Measurements from ENCODE around the gene SNTG2.

The SNTG2 gene

DNA sequence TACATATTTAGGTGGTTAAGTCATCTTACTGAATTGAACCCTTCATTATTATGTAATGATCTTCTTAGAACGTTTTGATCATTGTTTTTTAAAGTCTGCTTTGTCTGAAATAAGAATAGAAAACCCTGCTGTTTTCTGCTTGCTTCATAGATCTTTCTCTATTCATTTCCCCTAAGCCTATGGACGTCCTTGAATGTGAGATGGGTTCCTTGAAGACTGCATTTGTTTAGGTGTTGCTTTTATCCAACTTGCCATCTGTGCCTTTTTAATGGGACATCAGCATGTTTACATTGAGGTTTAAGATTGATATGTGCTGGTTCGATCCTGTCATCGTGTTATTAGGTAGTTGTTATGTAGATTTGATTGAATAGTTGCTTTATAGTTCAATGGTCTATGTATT, 95.4 kb downstream of the SNTG2 start:
- no peak for DNase-seq (ENCODE audit: extremely low read depth in 1 of 2, low read depth in 1 of 2)

DNA sequence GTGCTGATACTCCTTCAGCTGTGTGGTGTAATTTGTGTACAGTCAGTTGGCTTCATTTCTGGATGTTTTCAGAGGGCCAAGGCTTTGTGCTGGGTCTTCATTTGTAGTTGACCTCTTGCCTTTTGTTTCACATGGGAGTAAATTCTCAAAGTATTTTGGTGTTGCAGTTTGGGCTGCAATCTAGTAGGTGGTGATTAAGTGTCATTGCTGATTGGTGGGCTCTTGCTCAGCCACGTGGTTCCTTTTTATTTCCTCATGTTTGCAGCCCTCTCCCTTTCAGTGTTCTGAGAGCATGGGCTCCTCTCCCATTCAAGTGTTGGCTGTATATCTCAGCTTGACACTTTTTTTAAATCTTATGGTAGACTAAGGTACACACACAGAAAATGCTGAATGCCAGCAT, 96.8 kb downstream of the SNTG2 start:
- no peak for DNase-seq (ENCODE audit: extremely low read depth in 1 of 2, low read depth in 1 of 2)

DNA sequence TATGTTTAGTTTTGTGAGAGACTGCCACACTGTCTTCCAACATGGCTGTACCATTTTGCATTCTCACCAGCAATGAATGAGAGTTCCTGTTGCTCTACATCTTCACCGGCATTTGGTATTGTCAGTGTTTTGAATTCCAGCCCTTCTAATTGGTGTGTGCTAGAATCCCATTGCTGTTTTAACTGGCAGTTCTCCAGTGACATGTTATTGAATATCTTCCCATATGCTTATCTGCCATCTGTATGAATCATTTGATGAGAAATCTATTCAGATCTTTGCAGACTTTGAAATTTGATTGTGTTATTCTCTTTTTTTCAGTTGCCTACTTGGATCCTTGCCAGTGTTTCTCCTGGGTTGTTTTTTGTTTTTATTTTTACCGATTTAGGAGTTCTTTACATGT, 99.0 kb downstream of the SNTG2 start:
- no peak for DNase-seq (ENCODE audit: extremely low read depth in 1 of 2, low read depth in 1 of 2)

GRCh38 chr2:1051075-1051474, 100.4 kb downstream of the SNTG2 start:
- no peak for DNase-seq (ENCODE audit: extremely low read depth in 1 of 2, low read depth in 1 of 2)

DNA sequence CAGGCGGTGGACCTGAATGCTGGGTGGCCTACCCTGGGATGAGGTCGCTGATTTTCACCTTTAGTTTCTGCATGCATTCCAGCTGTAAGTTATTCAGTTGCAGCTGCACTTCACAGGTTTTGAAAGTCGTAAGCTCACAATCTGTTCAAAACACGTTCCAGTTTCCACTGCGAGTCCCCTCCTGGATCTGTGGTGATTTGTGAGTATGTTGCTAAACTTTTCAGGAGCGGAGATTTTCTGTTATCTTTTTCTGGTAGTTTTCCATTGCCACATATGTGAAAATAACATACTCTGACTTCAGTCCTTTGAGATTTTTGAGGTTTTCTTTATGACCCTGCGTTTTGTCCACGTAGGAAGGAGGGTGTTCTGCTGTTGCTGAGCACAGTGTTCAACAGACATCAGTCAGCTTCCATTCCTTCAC, 102.1 kb downstream of the SNTG2 start:
- no peak for DNase-seq (ENCODE audit: extremely low read depth in 1 of 2, low read depth in 1 of 2)

DNA sequence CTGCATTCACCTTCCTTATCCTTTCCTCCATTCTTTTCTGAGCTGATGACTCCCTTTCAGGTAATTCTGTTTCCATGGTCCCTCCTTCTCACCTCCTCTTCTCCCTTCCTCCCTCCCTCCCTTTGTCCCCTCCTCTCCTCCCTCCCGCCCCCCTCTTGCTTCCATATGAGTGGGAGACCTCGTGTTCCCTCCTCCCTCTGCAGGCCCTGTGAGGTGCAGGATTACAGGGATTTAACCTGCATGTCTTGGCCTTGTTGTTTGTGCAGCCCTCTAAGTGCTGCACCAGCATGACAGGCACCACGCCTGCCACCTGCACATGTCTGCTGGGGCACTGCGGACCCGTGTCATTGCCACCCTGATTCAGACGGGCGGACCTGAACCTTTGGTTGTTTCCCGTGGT, 103.1 kb downstream of the SNTG2 start:
- no peak for DNase-seq (ENCODE audit: extremely low read depth in 1 of 2, low read depth in 1 of 2)

GRCh38 chr2:1054399-1054798, 103.8 kb downstream of the SNTG2 start:
- DNase-seq (ENCODE audit: extremely low read depth in 1 of 2, low read depth in 1 of 2): no peak

- DNase-seq (ENCODE audit: extremely low read depth in 1 of 2, low read depth in 1 of 2): no peak
Measured at GRCh38 chr2:1055014-1055595, 104.5 kb downstream of the SNTG2 start.

DNA sequence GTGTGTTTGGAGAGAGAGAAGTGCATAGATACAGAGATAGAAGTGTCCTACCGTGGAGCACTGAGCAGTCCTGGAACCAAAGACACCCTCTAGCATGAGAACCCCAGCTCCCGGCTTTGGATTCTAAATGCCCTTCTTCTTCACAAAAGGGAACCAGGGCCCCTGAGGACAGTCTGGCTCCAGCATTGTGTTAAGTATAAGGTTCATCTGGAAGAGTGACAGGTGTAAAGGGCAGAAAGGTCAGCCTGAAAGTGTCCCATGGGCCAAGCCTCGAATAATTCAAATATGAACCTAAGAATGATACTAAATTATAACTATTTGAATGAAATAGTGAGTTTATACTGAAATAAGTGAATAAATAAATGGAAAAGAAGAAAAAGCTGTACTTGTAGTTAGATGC, 109.7 kb downstream of the SNTG2 start:
- no peak for DNase-seq (ENCODE audit: extremely low read depth in 1 of 2, low read depth in 1 of 2)

DNA sequence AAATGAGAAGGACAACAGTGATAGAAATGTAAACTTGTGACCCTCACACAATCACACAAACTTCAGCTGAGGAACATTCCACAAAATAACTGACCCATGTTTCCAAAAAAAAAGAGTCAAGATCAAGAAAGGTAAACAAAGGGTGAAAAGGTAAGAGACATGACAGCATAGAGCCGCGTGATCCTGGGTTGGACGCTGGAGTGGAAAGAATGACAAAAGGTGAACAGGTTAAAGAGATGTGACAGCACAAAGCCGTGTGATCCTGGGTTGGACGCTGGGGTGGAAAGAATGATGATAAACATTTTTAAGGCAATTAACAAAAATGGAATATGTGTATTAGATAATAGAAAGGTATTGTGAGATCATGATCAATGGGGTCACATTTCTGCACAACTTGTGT, 110.3 kb downstream of the SNTG2 start:
- no peak for DNase-seq (ENCODE audit: extremely low read depth in 1 of 2, low read depth in 1 of 2)

DNA sequence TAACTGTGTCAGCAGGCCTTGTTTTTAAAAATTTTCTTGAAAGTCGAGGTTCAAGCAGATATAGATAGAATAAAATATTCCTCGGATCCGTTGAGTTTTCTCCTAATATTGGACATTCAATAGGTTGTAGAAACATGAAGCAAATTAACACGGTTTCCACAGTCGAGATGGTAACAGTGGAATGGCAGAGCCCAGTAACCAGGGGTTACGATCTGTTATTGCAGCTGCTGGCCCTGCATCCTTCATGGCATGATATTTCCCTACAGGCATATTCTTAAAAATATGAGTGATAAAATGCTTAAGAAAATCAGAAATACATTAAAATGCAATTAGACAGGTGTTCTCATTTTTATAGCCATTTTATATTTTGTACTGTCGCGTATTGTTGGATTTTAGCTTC, 117.6 kb downstream of the SNTG2 start:
- no peak for DNase-seq (ENCODE audit: extremely low read depth in 1 of 2, low read depth in 1 of 2)

DNA sequence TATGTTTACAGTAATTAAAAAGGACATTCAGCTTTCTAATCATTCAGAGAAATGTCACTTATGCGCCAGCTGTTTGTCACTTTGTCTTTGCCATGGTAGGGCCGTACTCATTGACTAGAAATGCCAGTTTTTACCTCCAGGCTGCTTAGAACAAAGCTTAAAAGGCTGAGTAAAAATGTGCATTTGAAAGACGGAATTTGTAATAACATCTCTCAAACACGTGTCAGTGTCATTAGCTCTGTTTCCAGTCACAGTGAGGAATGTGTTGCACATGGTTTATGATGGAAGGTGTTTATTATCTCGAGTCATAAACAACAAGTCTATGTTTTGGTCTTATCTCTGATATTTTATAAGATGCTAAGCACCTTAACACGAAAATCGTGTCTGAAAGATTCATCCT, 118.2 kb downstream of the SNTG2 start:
- no peak for DNase-seq (ENCODE audit: extremely low read depth in 1 of 2, low read depth in 1 of 2)

DNA sequence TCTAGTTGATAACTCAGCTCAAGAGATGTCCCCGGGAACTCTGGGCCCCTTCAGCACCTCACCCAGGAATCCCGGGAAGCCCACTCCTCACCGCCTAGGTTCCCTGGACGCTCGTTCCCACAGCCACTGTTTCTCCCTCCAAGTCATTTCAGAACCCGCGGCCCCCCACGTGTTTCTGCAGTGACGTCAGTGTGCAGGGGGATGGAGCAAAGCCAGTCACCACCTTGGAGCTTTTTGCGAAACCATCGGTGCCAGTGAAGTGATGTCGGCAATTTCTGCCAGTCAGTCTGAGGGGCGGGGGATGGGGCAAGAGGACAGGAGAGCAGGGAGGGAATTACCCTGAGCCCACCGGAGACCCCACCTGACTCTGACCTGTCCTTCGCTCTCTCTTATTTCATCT, 119.2 kb downstream of the SNTG2 start:
- no peak for DNase-seq (ENCODE audit: extremely low read depth in 1 of 2, low read depth in 1 of 2)

GRCh38 chr2:1070601-1071000, 120.0 kb downstream of the SNTG2 start:
- DNase-seq (ENCODE audit: extremely low read depth in 1 of 2, low read depth in 1 of 2): no peak

GRCh38 chr2:1071650-1072049, 121.0 kb downstream of the SNTG2 start:
- no peak for DNase-seq (ENCODE audit: extremely low read depth in 1 of 2, low read depth in 1 of 2)

DNA sequence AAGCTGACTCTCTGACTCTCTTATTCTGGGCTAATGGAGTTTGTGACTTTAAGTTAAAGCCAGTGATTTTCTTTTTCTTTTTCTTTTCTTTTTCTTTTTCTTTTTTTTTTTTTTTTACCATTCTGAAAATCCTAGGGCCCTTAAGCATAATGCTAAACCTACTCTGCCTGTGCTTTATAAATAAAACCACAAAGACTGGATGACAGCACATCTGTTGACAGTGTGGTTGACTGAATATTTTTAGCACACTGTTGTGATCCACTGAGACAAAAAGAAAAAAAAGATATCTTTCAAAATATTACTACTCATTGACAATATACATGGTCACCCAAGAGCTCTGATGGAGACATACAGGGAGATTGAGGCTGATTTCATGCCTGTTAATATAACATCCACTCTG, 121.6 kb downstream of the SNTG2 start:
- no peak for DNase-seq (ENCODE audit: extremely low read depth in 1 of 2, low read depth in 1 of 2)

- DNase-seq (ENCODE audit: extremely low read depth in 1 of 2, low read depth in 1 of 2): no peak
Measured at GRCh38 chr2:1077911-1078310, 127.3 kb downstream of the SNTG2 start.

DNA sequence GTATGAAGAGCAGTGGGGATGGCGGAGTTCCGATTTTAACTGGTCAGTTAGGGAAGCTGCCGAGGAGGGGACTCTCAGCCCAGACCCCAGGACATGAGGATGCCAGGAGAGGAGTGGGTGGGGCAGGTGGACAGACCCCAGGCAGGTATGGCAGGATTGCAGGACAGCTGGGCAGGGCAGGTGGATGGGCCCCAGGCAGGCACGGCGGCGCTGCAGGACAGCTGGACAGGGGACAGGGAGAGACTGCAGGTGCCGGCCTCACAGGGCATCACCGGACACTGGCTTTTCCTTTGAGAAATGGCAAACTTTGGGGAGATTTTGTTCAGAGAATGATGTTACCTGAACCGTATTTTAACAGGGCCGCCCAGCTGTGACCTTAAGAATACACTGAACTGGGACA, 127.7 kb downstream of the SNTG2 start:
- DNase-seq (ENCODE audit: extremely low read depth in 1 of 2, low read depth in 1 of 2): no peak

- DNase-seq (ENCODE audit: extremely low read depth in 1 of 2, low read depth in 1 of 2): no peak
Measured at GRCh38 chr2:1079873-1080799, 129.5 kb downstream of the SNTG2 start.

GRCh38 chr2:1081451-1082225, 131.0 kb downstream of the SNTG2 start:
- no peak for DNase-seq (ENCODE audit: extremely low read depth in 1 of 2, low read depth in 1 of 2)

- no peak for DNase-seq (ENCODE audit: extremely low read depth in 1 of 2, low read depth in 1 of 2)
Measured at GRCh38 chr2:1082456-1083205, 132.0 kb downstream of the SNTG2 start.
